ENCODE data around the gene C1QTNF9B. TPM values are rescaled to one million over a fixed set of nuclear protein-coding genes. Genes with fewer than 3 reads are reported as not detected.

The C1QTNF9B gene
- total RNA-seq, 4 donors from 2014 or later = 1.1 TPM; not detected in 3

DNA sequence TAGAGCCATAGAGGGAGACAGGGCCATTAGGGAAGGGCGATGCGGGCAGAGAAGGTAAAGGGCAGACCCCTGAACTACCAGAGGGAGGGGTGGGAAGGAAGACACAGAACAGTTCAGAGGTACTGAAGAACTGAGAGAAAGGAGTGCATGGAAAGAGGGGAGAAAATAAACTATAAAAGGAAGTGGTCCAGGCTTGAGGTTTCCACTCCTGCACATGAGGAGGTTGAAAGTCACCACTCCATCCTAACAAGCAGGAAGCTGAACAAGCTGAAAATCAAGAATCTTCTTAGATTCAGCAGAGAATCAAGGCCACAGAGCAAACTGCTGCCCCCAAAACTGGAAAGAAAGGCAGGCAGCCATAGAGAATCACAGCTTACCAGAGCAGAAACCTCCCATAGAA, 53.2 kb downstream of the C1QTNF9B start:
- 98% methylated on average over 2 of the region's 2 CpGs for WGBS
- Histone ChIP-seq H3K4me1 (peaks cover 16% of the 10 kb centered on the region), H3K36me3 (peaks cover 10% of the 10 kb centered on the region), H3K27ac (no peak overlapping the region), H3K4me3 (no peak overlapping the region), H3K27me3 (no peaks in the 10 kb centered on the region), H3K9me3 (no peaks in the 10 kb centered on the region)
- TF ChIP-seq, protein P1, sequence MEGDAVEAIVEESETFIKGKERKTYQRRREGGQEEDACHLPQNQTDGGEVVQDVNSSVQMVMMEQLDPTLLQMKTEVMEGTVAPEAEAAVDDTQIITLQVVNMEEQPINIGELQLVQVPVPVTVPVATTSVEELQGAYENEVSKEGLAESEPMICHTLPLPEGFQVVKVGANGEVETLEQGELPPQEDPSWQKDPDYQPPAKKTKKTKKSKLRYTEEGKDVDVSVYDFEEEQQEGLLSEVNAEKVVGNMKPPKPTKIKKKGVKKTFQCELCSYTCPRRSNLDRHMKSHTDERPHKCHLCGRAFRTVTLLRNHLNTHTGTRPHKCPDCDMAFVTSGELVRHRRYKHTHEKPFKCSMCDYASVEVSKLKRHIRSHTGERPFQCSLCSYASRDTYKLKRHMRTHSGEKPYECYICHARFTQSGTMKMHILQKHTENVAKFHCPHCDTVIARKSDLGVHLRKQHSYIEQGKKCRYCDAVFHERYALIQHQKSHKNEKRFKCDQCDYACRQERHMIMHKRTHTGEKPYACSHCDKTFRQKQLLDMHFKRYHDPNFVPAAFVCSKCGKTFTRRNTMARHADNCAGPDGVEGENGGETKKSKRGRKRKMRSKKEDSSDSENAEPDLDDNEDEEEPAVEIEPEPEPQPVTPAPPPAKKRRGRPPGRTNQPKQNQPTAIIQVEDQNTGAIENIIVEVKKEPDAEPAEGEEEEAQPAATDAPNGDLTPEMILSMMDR (IDR thresholded peaks at IDR 0.05) = no peak
- no peak for TF ChIP-seq EP300 (IDR thresholded peaks at IDR 0.05)
- DNase-seq (ENCODE audit: low spot score in 2 of 2) = no peak

DNA sequence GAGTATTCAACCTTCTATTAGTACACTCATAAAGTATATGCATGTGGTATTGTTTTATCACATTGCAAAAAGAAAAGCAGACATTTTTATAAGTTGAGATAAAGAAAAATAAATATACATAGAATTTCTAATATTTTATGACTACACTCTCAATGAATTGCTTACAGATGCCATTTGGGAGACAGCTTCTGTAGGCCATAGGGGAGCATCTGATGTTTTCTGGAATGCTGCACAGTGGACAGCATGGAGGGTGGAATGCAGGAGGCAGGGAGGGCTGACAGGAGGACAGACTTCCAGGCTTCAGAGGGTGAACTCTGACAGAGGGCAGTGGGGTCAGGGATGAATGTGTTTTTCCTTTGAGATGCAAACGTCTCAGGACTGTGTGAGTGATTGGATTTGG, 53.9 kb downstream of the C1QTNF9B start:
- Histone ChIP-seq H3K9me3 (no peaks in the 10 kb centered on the region), H3K27me3 (no peaks in the 10 kb centered on the region), H3K4me3 (no peak overlapping the region), H3K4me1 (peaks cover 11% of the 10 kb centered on the region), H3K36me3 (peaks cover 15% of the 10 kb centered on the region), H3K27ac (no peak overlapping the region)
- WGBS = 79% methylated on average over 1 of the region's 1 CpG
- no peak for DNase-seq (ENCODE audit: low spot score in 2 of 2)
- TF ChIP-seq POLR2AphosphoS5 (IDR thresholded peaks at IDR 0.05) (no peak), POLR2A (IDR thresholded peaks at IDR 0.05) (no peak), EP300 (IDR thresholded peaks at IDR 0.05) (no peak)
- TF ChIP-seq, protein P1 (IDR thresholded peaks at IDR 0.05) = no peak

GRCh38 chr13:23842406-23842805, 54.9 kb downstream of the C1QTNF9B start:
- Histone ChIP-seq H3K36me3 (peaks cover 18% of the 10 kb centered on the region), H3K27ac (no peak overlapping the region), H3K4me1 (peaks cover under 1% of the 10 kb centered on the region), H3K4me3 (no peak overlapping the region), H3K9me3 (no peaks in the 10 kb centered on the region), H3K27me3 (no peaks in the 10 kb centered on the region)
- no peak for DNase-seq (ENCODE audit: low spot score in 2 of 2)
- 94% methylated on average over 8 of the region's 8 CpGs for WGBS
- no peak for TF ChIP-seq POLR2AphosphoS5 (IDR thresholded peaks at IDR 0.05)
- no peak for TF ChIP-seq EP300 (IDR thresholded peaks at IDR 0.05)
- TF ChIP-seq, protein P1 (IDR thresholded peaks at IDR 0.05) = no peak
- TF ChIP-seq POLR2A (IDR thresholded peaks at IDR 0.05) = no peak

Other genes starting within 250 kb of the C1QTNF9B start
- 10 to 100 TPM; 26.3 to 51.4 (median 37.6) TPM for gene MIPEP, start 8.1 kb downstream of the C1QTNF9B start, total RNA-seq

Data from suprapubic skin (tissue), 4 donors.